HG02870 (cell line): ENCODE results near the gene SMYD3.

Experiments
- ATAC-seq: cut with Tn5 transposase; IDR thresholded peaks from one replicate; pipeline ENCODE4 v1.9.1; 2021; ENCODE audit warnings: mild to moderate bottlenecking, moderate library complexity; ENCODE audit not compliant: unreplicated experiment

The SMYD3 gene

GRCh38 chr1:246417813-246418564, 89.1 kb downstream of the SMYD3 start:
- no peak for ATAC-seq

DNA sequence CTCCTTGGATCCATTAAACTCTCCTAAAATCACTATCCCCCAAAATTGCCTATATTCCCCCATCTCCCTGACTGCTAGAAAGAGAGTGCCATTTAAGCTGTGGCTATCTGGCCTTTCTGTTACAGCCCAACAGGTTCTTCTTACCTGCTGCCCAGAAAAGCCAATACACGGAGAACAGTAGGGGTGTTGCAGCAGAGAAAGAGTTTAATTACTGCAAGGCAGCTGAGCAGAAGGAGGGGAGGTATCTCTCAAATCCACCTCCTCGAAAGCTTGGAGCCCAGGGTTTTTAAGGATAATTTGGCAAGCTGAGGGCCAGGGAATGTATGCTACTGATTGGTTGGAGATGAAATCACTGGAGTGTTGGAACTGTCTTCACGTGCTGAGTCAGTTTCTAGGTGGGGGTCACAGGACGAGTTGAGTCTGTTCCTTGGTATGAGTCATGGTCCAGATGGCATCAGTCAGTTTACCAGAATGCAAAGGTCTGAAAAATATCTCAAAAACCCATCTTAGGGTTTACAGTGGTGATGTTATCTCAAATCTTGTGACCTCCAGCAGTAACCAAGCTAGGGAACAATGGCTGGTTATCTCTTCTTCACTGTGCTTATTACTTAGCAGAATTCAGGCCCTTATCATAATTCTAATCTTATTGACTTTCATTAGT, 89.8 kb downstream of the SMYD3 start:
- no peak for ATAC-seq

- no peak for ATAC-seq
Measured at GRCh38 chr1:246416261-246416660, 90.8 kb downstream of the SMYD3 start.

DNA sequence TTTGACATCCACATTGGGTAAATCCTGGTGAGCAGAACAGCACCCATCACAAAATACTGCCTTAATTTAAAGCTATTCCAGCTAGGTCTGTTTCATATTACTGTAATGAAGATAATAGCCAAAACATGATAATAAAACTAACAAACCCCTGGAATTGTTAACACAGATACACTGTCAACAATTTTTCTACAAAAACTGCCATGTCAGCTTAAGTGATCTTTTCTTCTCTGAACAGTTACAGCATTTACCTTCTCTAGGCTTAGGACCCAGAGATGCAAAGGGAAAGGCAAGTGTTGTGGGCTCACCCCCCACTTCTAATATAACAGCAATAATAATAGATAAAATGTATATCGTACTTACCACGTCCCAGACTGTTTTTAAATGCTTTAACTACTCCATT, 92.1 kb downstream of the SMYD3 start:
- ATAC-seq = no peak

DNA sequence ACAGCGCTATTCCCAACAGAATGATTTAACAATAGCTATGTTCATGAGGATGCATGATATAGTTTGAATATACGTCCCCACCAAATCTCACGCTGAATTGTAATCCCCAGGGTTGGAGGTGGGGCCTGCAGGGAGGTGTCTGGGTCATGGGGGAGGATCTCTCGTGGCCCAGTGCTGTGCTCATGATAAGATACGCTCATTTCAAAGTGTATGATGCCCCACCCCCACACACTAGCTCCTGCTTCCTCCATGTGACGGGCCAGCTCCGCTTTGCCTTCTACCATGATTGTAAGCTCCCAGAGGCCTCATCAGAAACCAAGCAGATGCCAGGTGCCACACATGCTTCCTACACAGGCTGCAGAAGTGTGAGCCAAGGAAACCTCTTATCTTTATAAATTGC, 93.6 kb downstream of the SMYD3 start:
- no peak for ATAC-seq

DNA sequence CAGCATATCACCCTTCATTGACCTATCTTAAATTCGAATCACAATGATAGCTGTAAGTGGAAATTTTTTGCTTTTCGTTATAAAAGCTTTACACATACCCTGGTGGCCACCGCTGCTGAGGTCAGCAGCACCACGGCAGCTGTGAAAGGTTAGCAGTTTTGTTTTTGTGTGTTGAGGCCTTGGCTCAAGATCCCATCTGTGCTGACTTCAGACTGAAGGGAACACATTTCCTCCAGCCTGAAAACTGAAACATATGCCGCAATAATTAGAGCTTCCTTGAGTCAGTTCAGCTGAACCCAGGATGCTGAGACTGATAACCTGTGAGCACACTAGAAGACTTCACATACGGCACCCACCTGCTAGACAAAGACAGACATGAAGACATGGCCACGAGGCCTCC, 103.0 kb downstream of the SMYD3 start:
- ATAC-seq = no peak

GRCh38 chr1:246398126-246398813, 108.8 kb downstream of the SMYD3 start:
- ATAC-seq = no peak

- no peak for ATAC-seq
Measured at GRCh38 chr1:246397046-246397445, 110.0 kb downstream of the SMYD3 start.

DNA sequence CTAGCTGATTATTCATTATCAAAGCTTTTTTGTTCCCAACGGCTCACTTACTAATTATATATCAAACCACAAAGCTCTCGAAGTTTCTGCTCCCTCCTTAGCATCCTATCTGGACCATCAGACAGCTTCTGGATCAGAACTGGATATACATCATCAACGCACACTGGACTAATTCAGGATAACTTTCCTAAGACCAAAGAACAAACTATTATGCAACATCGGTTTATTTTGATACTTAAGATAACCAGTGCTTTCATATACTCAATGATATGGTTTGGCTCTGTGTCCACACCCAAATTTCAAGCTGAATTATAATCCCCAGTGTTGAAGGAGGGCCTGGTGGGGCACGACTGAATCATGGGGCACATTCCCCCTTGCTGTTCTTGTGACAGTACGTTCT, 110.8 kb downstream of the SMYD3 start:
- no peak for ATAC-seq

DNA sequence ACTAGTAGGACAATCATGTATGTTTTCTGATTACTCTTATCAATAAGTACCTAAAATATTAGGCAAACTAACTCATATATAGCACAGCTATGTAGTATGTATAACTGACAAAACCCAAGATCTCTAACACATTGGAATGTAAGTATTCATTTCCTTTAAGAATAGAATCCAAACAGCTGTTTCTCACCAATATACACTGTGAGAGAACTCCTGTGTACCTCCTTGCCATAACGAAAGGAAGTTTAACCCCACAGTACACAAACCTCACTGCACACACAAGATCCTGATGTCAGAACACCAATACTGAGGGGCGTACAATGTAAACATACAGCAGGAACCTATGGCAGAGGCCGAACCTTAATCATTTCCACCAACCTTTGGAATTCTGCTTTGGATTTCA, 113.0 kb downstream of the SMYD3 start:
- no peak for ATAC-seq

DNA sequence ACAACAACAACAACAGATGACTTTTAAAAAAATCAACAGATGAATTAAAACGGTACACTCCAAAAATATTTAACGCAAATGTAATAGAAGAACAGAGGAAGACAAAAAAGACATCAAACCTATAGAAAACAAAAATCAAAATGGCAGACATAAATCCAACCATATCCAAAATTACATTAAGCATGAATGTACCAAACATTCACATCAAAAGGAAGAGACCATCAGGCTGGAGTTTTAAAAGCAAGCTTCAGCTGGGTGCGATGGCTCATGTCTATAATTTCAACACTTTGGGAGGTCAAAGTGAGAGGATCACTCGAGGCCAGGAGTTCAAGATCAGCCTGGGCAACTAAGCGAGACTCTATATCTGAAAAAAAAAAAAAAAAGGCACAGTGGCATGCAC, 116.2 kb downstream of the SMYD3 start:
- ATAC-seq = no peak

DNA sequence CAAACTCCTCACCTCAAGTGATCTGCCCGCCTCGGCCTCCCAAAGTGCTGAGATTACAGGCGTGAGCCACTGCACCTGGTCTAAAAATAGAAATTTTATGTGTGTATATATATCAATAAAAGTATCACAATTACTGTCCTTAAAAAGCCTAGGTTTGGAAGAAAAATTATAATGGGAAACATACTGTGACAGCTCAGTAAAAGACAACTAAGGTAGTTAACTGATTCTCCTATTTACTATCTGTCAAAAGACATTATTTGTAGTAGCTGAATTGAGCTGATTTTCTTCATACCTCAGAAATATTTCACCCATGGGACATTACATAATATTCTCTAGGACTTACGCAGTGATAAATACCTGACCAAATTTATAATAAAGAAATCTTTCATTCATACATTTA, 122.5 kb downstream of the SMYD3 start:
- ATAC-seq = no peak

DNA sequence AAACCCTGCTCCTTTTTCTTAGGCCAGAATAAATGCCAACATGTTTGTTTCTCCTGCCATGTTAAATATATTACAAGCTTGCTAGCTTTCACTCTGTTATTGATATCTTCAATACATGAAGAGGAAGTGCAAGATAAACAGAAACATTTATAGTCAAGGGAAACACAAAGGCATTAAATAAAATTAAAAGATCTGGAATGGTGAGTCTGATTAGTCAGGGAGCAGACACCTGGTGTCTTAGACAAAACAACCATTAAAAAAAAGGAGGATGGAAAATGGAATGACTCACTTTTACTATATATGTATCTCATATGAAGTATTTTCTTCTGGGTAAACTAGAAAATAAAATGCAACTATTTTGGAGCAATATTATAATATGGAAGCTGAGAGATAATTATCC, 123.3 kb downstream of the SMYD3 start:
- no peak for ATAC-seq

DNA sequence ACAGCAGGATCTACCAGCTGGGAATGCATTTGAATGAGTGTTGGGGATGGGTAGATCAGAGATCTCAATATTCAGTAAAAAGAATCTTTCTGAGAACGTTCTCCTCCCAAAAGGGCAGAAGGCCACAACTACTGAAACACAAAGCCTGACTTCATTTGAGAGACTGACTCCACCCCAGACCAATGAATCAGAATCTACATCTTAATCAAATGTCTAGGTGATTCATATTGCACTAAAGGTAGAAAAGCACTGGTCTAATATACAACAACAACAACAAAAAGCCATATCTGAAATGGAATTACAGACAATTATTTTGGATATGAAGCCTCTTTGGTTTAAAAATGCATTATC, 123.9 kb downstream of the SMYD3 start:
- ATAC-seq = no peak

- ATAC-seq = no peak
Measured at GRCh38 chr1:246382589-246383238, 124.4 kb downstream of the SMYD3 start.

DNA sequence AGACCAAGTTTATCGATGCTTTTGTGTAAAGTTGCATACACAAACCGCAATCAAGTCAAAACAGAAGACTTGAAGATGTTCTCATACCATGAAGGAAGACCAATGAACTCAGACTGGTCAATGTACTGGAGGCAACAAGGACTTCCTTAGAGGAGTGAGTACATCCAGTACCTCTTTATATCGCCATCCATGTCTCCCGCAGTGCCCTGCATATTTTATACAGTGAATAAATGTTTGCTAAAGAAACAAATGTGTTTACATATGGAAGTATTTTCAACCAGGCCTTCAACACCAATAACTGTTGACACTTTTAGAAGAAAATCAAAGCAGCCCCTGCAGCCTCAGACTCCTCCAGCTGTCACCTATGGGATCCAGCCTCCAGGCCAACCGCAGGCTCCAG, 125.6 kb downstream of the SMYD3 start:
- ATAC-seq = no peak

GRCh38 chr1:246377625-246378153, 129.4 kb downstream of the SMYD3 start:
- ATAC-seq = no peak

DNA sequence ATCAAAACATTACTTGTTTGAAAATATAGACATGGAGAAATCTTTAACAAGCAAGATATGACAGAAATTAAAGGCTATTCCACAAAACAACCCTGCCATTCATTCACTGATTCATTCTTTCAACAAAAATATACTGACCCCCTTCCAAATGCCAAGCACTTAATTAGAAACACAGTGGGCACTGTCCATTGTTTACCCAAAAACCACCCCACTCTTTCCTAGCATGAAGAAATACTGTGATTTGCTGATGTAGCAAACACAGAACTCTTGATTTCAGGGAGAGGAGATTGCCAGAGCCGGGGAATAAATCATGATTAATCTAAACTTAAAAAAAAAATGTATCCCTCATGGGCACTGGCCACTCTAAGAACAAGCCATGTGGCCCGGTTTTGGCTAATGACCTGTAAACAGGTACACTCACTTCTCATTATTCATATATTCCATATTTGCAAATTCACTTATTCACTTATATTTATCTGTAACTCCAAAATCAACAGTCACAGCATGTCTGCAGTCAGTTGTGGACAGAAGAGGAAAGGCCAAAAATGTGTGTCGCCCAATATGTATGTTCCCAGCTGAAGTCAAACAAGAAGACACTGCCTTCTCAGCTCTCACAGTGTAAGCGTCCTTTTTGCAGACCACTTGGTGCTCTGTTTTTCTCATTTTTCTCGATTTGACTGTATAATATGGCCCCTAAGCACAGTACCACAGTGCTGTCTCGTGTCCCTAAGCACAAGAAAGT, 133.1 kb downstream of the SMYD3 start:
- no peak for ATAC-seq

- ATAC-seq = no peak
Measured at GRCh38 chr1:246372559-246372958, 134.5 kb downstream of the SMYD3 start.

GRCh38 chr1:246367041-246367440, 140.0 kb downstream of the SMYD3 start:
- ATAC-seq = no peak

DNA sequence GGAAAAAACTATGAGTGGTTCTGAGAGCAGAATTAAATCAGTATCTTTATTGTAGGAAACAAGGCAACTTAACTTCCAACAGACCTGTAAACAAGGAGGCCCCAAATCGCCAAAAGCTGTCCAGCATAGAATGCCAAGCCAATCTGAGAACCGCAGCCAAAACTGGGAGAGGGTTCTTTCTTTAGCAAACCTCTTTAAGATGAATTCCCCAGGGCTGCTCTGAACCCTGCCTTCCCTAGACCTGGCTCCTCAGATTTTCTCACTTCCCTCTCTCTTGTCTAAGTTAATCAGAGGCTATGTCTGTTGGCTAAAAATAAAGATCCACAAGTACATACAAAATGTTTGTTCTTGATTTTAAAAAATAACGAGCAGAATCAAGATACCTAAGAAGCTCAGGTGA, 141.4 kb downstream of the SMYD3 start:
- ATAC-seq = no peak
